Duodenal mucosa (tissue), 2 donors: ENCODE measurements around the gene KCTD1.
A peak's percentile ranks its signal among the peaks of the same experiment; 100 is the strongest.

Experiments used
- H3K27ac ChIP-seq: one replicate; pipeline ENCODE4 v1.7.0; 2013; ENCODE audit warnings: low read depth, low read length
- H3K27me3 ChIP-seq, 2 donors: one replicate each; pipeline ENCODE4 v1.7.0; 2013; ENCODE audit warnings: low read length in 2 of 2, control low read depth in 1 of 2; ENCODE audit not compliant: insufficient read depth in 2 of 2, control insufficient read depth in 1 of 2
- H3K36me3 ChIP-seq, 2 donors: one replicate each; pipeline ENCODE4 v1.7.0; 2013; ENCODE audit warnings: low read length in 2 of 2, control low read depth in 1 of 2; ENCODE audit not compliant: insufficient read depth in 2 of 2, control insufficient read depth in 1 of 2
- H3K4me1 ChIP-seq, 2 donors: one replicate each; pipeline ENCODE4 v1.7.0; 2013; ENCODE audit warnings: low read length in 2 of 2, control low read depth in 1 of 2; ENCODE audit not compliant: insufficient read depth in 2 of 2, control insufficient read depth in 1 of 2
- H3K4me3 ChIP-seq, 2 donors: one replicate each; pipeline ENCODE4 v1.7.0; 2013; ENCODE audit warnings: low read length in 2 of 2, low read depth in 1 of 2
- H3K9ac ChIP-seq, 2 donors: one replicate each; pipeline ENCODE4 v1.7.0; 2013; ENCODE audit warnings: low read length in 2 of 2, low read depth in 1 of 2
- H3K9me3 ChIP-seq, 2 donors: one replicate each; pipeline ENCODE4 v1.7.0; 2013; ENCODE audit warnings: low read length in 2 of 2, control low read depth in 1 of 2; ENCODE audit not compliant: control insufficient read depth in 1 of 2

KCTD1 gene

DNA sequence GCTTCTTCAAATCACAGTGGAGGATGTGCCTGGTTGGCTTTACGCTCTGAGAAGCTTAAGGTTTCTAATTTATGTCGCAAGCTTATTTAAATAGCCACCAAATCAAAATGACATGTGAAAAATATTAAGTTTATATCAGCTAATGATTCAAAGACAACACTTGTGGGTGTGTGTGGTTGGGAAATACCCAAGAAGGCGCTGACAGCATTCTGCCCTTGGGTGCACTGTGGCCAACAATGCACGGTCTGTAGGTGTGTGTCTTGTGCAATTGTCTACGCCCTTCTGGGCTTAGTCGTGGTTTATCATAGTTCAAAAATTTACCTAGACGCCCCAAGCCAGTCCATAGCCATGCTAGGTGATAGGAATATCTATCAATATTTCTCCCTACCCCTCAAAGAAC, 60.9 kb downstream of the KCTD1 start:
- no peaks in the 10 kb centered on the region for H3K9me3 ChIP-seq
- H3K27ac ChIP-seq: no peak overlapping the region
- H3K27me3 ChIP-seq: no peaks in the 10 kb centered on the region
- H3K4me1 ChIP-seq: peaks cover 0 to 9% of the 10 kb centered on the region in 2 donors
- no peaks in the 10 kb centered on the region for H3K36me3 ChIP-seq
- H3K4me3 ChIP-seq: no peak overlapping the region
- no peak overlapping the region for H3K9ac ChIP-seq

DNA sequence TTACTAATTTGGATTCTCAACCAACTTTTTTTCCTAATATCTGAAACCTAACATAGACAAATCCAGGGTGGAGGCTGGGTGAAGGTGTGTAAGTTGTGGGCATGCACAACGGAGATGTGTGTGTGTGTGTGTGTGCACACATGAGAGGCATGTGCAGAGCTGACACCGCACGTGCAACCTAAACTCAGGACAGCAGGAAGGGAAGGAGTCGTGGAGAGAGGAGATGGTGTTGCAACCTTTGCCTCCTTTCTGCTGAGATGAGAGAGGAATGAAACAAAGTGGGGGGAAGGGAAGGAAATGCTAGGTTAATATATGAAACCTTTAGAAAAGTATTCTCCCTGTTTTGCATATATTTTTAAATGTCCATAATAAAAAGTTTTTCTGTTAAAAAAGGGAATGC, 64.7 kb downstream of the KCTD1 start:
- no peak overlapping the region for H3K9ac ChIP-seq
- H3K27ac ChIP-seq: no peak overlapping the region
- peaks cover 10 to 19% of the 10 kb centered on the region in 2 donors for H3K4me1 ChIP-seq

DNA sequence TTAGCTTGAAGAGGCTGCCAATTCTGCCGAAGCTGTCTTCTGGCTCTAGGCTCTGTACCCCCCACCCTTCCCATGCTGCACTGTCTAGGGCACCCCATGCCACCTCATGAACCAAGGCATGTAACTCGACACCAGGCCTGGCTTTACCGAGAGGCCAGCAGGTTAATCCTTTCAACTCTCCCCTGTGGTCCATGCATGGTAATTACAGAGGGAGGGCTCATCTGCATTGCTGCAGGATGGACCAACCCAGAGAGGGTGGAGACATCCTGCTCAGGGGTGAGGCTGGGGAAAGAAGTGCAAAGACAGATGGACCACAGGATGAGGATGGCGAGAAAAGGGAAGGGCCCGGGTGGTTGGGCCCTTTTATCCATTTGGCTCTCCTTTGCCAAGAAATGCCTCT, 65.8 kb downstream of the KCTD1 start:
- H3K36me3 ChIP-seq: no peaks in the 10 kb centered on the region
- no peak overlapping the region for H3K9ac ChIP-seq
- H3K27me3 ChIP-seq: no peaks in the 10 kb centered on the region
- no peaks in the 10 kb centered on the region for H3K9me3 ChIP-seq
- H3K4me3 ChIP-seq: no peak overlapping the region
- peaks cover 10 to 18% of the 10 kb centered on the region in 2 donors for H3K4me1 ChIP-seq
- H3K27ac ChIP-seq: no peak overlapping the region

More for the DNA sequence above, 64.7 kb downstream of the KCTD1 start:
- Histone ChIP-seq H3K9me3 (no peaks in the 10 kb centered on the region), H3K27me3 (no peaks in the 10 kb centered on the region), H3K36me3 (no peaks in the 10 kb centered on the region), H3K4me3 (no peak overlapping the region)

DNA sequence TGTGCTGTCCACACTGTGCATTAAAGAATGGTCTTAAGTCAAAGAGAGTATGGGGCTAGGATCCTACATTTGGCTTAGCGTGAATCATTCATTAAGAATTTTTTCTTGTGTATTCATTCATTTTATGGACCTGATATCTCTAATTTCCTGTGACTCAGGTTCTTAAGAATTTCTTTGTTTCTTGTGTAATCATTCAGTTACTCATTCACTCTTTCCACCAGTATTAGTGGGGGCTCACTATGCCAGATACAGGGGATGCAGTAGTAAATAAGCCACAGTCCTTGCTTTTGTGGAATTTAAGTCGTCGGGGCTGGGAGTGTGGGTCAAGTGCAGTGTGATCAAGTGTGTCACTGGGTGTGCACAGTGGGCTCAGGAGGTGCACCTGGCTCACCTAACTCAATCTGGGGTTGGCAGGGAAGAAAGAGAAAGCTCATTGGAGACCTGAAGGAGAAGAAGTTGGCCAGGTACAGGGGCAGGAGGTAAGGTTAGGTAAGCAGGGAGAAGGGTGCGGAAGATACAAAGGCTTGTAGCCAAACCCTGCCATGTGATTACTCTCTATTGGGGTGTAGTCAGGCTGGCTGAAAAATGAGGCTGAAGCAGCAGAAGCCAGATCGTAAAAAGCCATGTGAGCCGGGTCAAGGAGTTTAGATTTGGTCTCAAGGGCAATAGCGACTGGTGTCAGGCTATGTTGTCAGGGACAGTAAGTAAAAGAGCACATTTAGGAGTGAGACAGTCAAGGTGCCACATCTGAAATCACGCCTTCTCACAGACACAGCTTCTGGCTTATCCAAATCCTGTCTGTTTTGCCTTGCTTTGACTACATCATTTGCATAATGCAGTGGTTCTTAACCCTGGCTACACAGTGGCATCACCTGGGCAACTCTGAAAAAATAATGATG, 67.2 kb downstream of the KCTD1 start:
- H3K9ac ChIP-seq: no peak overlapping the region
- H3K36me3 ChIP-seq: no peaks in the 10 kb centered on the region

DNA sequence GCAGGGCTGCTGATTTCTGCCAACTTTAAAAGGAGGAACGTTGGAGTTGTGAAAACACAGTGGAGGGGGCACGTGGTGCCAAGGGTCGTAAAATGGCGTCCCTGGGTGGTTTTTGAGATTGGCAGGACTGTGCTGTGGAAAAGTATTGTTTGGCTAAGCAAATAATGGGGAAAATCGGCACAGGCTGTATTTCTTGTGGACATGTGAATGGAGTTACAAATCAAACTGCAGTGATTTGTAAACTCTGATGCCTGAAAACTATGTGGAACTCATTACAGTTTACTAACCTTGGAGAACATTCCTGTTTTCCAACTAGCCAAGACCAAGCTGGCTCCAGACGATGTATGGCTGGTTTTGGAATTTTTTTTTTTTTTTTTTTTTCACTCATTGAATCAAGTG, 68.7 kb downstream of the KCTD1 start:
- H3K27ac ChIP-seq: no peak overlapping the region
- H3K36me3 ChIP-seq: no peaks in the 10 kb centered on the region
- H3K27me3 ChIP-seq: no peaks in the 10 kb centered on the region
- H3K9me3 ChIP-seq: no peaks in the 10 kb centered on the region
- H3K9ac ChIP-seq: no peak overlapping the region
- H3K4me3 ChIP-seq: no peak overlapping the region
- H3K4me1 ChIP-seq: peaks cover 10 to 14% of the 10 kb centered on the region in 2 donors

More for the DNA sequence above, 67.2 kb downstream of the KCTD1 start:
- Histone ChIP-seq H3K9me3 (no peaks in the 10 kb centered on the region), H3K27ac (no peak overlapping the region), H3K27me3 (no peaks in the 10 kb centered on the region), H3K4me3 (peak overlapping the region in 1 of 2 donors; percentile 22), H3K4me1 (peaks cover 10 to 14% of the 10 kb centered on the region in 2 donors)

DNA sequence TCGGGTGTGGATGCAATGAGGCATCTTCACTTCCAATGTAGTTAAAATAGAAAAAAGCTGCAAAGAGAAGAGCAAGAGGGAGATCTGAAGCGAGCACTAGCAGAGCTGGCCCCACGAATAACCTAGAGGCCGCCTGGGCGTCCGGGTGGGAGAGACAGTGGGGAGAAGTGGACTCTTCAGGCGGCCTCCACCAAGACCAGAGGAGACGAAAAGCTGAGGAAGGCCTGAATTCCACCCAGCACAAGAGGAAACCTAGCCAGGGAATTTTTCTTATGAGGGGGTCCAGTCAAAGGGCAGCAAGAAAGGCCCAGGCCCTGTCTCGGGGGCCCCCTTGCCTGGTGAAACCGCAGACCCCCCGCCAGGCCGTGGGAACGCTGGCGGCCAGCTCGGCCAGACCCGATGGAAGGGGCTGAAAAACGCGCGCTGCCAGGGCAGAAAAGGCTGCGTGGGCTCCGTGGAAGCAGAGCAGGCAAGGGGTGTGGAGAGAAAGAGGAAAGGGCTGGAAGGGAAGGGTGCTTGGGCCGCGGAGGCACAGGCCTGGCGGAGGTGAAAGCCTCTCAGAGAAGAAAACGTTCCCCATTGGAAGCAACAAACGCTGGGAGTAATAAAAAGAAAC, 69.2 kb downstream of the KCTD1 start:
- no peak overlapping the region for H3K27ac ChIP-seq
- peaks cover 10 to 14% of the 10 kb centered on the region in 2 donors for H3K4me1 ChIP-seq
- H3K36me3 ChIP-seq: no peaks in the 10 kb centered on the region
- no peaks in the 10 kb centered on the region for H3K27me3 ChIP-seq
- no peaks in the 10 kb centered on the region for H3K9me3 ChIP-seq
- no peak overlapping the region for H3K4me3 ChIP-seq
- H3K9ac ChIP-seq: no peak overlapping the region

DNA sequence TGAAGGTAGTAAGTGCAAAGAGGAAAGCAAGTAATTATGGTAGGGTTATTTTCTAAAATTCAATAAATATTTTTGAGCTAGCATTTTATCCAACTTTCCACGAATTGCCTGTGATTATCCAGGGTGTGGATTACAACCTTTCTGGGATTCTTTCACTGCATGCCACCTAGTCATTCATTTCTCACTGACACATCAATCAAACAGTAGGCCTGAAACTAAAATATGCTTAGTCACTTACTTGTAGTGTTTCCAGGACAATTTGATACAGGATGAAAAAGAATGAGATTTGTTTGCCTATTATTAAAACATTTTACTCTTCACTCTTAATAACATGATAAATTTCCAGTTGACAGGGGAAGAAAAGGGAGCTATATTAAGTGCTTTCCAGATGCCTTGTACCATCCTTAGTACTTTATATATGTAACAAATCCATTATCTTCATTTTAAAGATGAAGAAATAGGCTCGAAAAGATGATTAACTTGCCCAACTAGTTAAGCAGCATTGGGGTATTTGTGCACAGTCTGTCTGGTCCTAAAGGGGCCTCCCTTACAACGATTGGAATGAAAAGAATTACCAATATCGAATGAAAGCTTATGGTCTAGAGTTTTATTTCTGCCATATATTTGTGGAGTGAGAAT, 70.4 kb downstream of the KCTD1 start:
- Histone ChIP-seq H3K4me1 (peaks cover 9 to 10% of the 10 kb centered on the region in 2 donors), H3K27me3 (no peaks in the 10 kb centered on the region), H3K4me3 (no peak overlapping the region), H3K9ac (no peak overlapping the region), H3K36me3 (no peaks in the 10 kb centered on the region), H3K9me3 (no peaks in the 10 kb centered on the region), H3K27ac (no peak overlapping the region)

DNA sequence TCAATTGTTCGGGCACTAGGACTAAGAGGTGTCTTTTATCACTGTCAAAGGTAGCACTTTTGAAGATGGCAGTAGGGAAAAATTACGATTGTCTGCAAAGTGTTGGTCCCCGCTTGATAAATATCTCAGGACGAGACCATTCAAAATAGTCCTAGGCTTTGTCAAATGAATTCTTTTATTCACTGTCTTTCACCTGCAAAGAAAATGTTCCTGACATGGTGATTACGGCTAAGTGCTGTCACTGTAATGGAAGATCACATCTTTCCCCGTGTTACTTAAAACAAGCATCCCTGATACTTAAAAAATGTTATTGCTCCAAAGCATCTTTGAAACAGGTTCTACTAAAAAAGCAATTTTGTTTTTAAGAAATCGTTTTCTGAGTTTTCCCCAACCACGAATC, 71.7 kb downstream of the KCTD1 start:
- H3K9ac ChIP-seq: no peak overlapping the region
- H3K9me3 ChIP-seq: no peaks in the 10 kb centered on the region
- H3K4me3 ChIP-seq: no peak overlapping the region
- no peaks in the 10 kb centered on the region for H3K36me3 ChIP-seq
- no peaks in the 10 kb centered on the region for H3K27me3 ChIP-seq
- no peak overlapping the region for H3K27ac ChIP-seq
- H3K4me1 ChIP-seq: peaks cover 9 to 10% of the 10 kb centered on the region in 2 donors

DNA sequence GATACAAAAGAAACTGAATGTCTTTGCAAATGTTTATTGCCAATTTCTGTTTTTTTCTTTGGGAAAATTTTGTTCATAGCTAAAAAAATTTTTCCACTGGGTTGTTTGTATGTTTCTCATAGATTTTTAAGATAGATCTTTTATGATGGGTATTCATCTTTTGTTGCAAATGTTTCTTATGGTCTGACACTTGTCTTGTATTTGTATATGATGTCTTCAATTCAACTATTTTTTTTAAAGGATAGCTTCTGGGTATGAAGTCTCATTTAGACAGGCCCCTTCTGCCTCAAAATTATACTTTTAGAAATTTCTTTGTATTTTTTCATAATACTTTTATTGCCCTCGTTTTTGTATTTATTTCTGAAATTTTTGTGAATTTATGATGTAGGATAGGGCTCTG, 73.8 kb downstream of the KCTD1 start:
- no peaks in the 10 kb centered on the region for H3K4me1 ChIP-seq
- no peaks in the 10 kb centered on the region for H3K36me3 ChIP-seq
- no peak overlapping the region for H3K4me3 ChIP-seq
- no peak overlapping the region for H3K9ac ChIP-seq
- no peaks in the 10 kb centered on the region for H3K27me3 ChIP-seq
- H3K9me3 ChIP-seq: no peaks in the 10 kb centered on the region
- no peak overlapping the region for H3K27ac ChIP-seq

DNA sequence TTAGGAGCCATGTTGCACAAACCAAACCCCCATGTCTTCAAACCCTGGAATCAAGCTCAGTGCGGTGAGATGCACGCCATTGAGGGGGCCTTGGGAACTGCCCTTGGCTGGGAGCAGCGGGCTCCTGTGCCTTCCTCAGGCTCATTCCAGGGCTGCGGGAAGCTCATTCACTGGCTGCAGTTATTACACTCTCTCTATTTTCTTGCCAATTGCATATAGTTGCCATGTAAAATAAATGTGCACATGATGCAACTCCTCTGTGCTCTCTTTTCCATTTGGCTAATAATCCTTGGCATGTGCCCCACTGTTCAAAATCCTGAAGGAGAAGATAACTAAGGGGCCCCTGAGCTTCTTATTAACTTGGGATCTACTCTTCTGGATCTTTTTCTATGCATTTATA, 74.7 kb downstream of the KCTD1 start:
- Histone ChIP-seq H3K4me3 (no peak overlapping the region), H3K4me1 (no peaks in the 10 kb centered on the region), H3K9ac (no peak overlapping the region), H3K27me3 (no peaks in the 10 kb centered on the region), H3K27ac (no peak overlapping the region), H3K9me3 (no peaks in the 10 kb centered on the region), H3K36me3 (no peaks in the 10 kb centered on the region)
